Activated CD4-positive, alpha-beta T cell treated with anti-CD3 and anti-CD28 coated beads, Interleukin-2, amount 10 ng/mL, durations not matched to agents 7 days and 5 days (primary cell): ENCODE data around the gene FNDC3A. TPM values are rescaled to one million over a fixed set of nuclear protein-coding genes. Genes with fewer than 3 reads are reported as not detected.
A peak's percentile ranks its signal among the peaks of the same experiment; 100 is the strongest.

Experiments
- CTCF ChIA-PET: fragments of 350-600 bp; sonication (Branson Sonifier 250); formaldehyde crosslinking; loops from one replicate; lab custom pipeline; 2021; ENCODE audit warnings: antibody characterized with exemption; lab: Charles Lee
- POLR2A ChIA-PET: fragments of 350-600 bp; sonication (Branson Sonifier 250); formaldehyde crosslinking; loops from one replicate; lab custom pipeline; 2021; ENCODE audit warnings: antibody characterized with exemption; lab: Charles Lee
- DNase-seq: peaks from one replicate; pipeline ENCODE4 v3.0.0-alpha.2; 2020
- H3K27ac Mint-ChIP-seq: one replicate; pipeline ENCODE4 v1.8.0; 2021; ENCODE audit warnings: mild to moderate bottlenecking, moderate library complexity, mixed read lengths
- H3K27me3 Mint-ChIP-seq: one replicate; pipeline ENCODE4 v1.8.0; 2021; ENCODE audit warnings: mixed read lengths
- H3K36me3 Mint-ChIP-seq: one replicate; pipeline ENCODE4 v1.8.0; 2021; ENCODE audit warnings: low read depth, mixed read lengths
- H3K4me1 Mint-ChIP-seq: one replicate; pipeline ENCODE4 v1.8.0; 2021; ENCODE audit warnings: mixed read lengths
- H3K4me3 Mint-ChIP-seq: one replicate; pipeline ENCODE4 v1.8.0; 2021; ENCODE audit warnings: mild to moderate bottlenecking, moderate library complexity, mixed read lengths
- H3K9me3 Mint-ChIP-seq: one replicate; pipeline ENCODE4 v1.8.0; 2021; ENCODE audit warnings: mixed read lengths
- total RNA-seq, 2 experiments: library from RNA; stranded (reverse); gene quantifications; one replicate each; pipeline ENCODE4 v1.2.3, GENCODE V29; 2021

Gene FNDC3A
- total RNA-seq, 2 experiments from 2014 or later = 24.1 to 28.1 TPM

DNA sequence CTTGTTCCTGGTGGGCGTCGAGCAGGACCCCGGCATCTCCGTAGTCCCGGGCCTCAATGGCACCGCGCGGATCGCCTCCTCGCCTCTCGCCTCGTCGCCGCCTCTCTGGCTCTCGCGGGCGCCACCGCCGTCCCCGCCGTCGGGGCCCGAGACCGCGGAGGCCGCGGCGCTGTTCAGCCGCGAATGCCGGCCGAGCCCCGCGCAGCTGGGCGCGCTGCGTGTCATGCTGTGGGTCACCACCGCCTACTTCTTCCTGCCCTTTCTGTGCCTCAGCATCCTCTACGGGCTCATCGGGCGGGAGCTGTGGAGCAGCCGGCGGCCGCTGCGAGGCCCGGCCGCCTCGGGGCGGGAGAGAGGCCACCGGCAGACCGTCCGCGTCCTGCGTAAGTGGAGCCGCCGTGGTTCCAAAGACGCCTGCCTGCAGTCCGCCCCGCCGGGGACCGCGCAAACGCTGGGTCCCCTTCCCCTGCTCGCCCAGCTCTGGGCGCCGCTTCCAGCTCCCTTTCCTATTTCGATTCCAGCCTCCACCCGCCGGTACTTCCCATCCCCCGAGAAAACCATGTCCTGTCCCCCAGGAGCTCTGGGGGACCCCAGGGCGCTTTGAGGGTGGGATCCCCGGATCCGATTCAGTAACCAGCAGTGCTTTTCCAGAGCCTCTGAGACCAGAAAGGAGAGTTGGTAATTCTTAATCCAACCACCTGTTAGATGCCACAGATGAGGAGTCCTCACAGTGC is 245.3 kb downstream of the FNDC3A start:
- no peaks in the 10 kb centered on the region for H3K36me3 Mint-ChIP-seq
- peaks cover 62% of the 10 kb centered on the region for H3K27me3 Mint-ChIP-seq
- no peak overlapping the region for H3K27ac Mint-ChIP-seq
- ChIA-PET POLR2A (no interaction called here), CTCF (no interaction called here)
- DNase-seq = no peak
- no peaks in the 10 kb centered on the region for H3K9me3 Mint-ChIP-seq
- H3K4me1 Mint-ChIP-seq = peaks cover 12% of the 10 kb centered on the region
- peak overlapping the region; percentile 58 for H3K4me3 Mint-ChIP-seq

DNA sequence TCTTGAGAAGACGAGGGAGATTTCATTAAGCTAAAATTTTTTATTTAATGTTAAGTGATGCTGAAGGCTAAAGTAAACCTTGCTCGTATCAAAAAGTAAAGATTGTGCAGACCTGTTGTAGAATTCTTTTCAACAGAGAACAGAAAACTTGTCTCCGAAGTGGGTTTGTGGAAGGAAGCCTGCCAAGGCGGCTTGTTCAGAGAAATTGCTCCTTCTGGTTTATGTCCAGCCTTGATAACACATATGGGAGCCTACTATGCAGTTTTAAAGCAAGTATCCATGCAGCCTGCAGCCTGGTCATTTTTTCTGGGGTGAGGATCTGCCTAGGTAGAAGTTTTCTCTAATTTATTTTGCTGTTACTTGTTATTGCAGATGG is 245.9 kb downstream of the FNDC3A start:
- no peak overlapping the region for H3K4me3 Mint-ChIP-seq
- peaks cover 7% of the 10 kb centered on the region for H3K4me1 Mint-ChIP-seq
- no peak overlapping the region for H3K27ac Mint-ChIP-seq
- ChIA-PET CTCF (no interaction called here), POLR2A (no interaction called here)
- H3K36me3 Mint-ChIP-seq = no peaks in the 10 kb centered on the region
- peaks cover 62% of the 10 kb centered on the region for H3K27me3 Mint-ChIP-seq
- no peaks in the 10 kb centered on the region for H3K9me3 Mint-ChIP-seq
- no peak for DNase-seq

DNA sequence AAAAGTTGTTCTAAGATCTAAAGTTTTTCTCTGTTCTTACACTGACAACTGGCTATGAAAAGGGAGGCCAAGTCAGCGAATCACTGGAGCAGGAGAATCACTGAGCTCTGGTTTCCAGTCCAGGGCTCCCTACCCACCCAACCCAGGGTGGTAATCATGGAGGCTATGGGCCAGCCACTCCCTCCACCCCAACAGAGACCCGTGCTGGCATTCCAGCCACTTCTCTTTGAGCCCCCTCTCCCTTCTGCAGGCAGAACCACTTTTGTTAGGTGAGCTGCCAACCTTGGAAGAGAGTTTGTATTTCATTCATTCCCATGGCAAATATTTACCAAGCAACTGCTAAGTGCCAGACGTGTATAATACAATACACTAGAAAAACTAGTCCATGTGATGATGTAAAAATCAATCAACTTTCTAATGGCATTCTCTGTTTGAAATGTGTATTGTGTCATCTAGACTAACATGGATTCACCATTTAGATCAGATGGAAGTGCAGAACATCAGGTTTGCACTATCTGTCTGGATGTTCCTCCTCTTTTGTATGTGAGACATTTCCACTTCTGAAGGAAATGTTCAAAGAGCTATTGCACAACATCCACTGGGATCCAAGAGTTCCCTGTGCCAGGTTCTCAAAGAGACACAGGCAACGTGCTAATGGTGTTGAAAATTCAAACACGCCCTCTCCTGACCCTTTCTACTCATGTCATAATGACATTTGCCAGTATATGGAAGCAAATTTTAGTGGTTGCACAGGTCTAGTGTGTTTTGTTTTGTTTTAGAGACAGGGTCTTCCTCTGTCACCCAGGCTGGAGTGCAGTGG is 249.7 kb downstream of the FNDC3A start:
- peaks cover 44% of the 10 kb centered on the region for H3K27me3 Mint-ChIP-seq
- no peaks in the 10 kb centered on the region for H3K9me3 Mint-ChIP-seq
- POLR2A ChIA-PET = no interaction called here
- CTCF ChIA-PET = no interaction called here
- H3K4me1 Mint-ChIP-seq = peaks cover 3% of the 10 kb centered on the region
- H3K36me3 Mint-ChIP-seq = no peaks in the 10 kb centered on the region
- H3K27ac Mint-ChIP-seq = no peak overlapping the region
- H3K4me3 Mint-ChIP-seq = no peak overlapping the region
- DNase-seq = no peak

DNA sequence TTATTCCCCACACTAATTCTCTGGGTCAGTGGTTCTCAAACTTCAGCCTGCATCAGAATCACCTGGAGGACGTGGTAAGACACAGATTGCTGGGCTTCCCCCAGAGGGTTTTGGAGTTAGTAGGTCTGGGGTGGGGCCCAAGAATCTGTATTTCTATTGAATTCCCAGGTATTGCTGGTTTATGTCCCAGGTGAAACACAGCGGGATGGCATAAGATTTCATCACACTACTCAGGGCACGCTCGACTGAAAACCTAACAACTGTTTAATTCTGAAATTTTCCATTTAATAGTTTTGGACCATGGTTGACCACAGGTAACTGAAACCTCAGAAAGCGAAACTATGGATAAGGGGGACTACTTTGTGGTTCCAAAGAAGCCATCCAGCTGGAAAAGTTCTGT is 250.9 kb downstream of the FNDC3A start:
- Mint-ChIP-seq H3K27me3 (peaks cover 36% of the 10 kb centered on the region), H3K4me3 (no peak overlapping the region), H3K36me3 (no peaks in the 10 kb centered on the region), H3K4me1 (no peaks in the 10 kb centered on the region), H3K27ac (no peak overlapping the region), H3K9me3 (no peaks in the 10 kb centered on the region)
- ChIA-PET CTCF (no interaction called here), POLR2A (no interaction called here)
- no peak for DNase-seq

DNA sequence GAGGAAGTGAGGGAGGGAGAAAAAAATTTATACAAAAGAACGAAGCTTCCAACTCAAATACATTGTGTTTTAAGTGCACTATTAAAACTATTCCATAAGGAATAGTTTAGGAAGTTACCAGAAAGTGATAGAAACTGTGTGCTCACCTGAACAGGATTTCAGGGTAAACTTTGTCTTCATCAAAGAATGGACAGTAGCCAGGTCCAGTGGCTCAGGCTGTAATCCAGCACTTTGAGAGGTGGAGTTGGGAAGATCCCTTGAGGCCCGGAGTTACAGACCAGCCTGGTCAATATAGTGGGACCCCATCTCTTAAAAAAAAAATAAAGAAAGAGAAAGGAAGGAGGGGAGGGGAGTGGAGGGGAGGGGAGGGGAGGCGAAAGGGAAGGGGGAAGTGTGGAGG is 259.0 kb downstream of the FNDC3A start:
- CTCF ChIA-PET = no interaction called here
- no peaks in the 10 kb centered on the region for H3K4me1 Mint-ChIP-seq
- H3K9me3 Mint-ChIP-seq = no peaks in the 10 kb centered on the region
- peaks cover 10% of the 10 kb centered on the region for H3K27me3 Mint-ChIP-seq
- no peak overlapping the region for H3K4me3 Mint-ChIP-seq
- no peak for DNase-seq
- no peaks in the 10 kb centered on the region for H3K36me3 Mint-ChIP-seq
- POLR2A ChIA-PET = no interaction called here
- no peak overlapping the region for H3K27ac Mint-ChIP-seq

DNA sequence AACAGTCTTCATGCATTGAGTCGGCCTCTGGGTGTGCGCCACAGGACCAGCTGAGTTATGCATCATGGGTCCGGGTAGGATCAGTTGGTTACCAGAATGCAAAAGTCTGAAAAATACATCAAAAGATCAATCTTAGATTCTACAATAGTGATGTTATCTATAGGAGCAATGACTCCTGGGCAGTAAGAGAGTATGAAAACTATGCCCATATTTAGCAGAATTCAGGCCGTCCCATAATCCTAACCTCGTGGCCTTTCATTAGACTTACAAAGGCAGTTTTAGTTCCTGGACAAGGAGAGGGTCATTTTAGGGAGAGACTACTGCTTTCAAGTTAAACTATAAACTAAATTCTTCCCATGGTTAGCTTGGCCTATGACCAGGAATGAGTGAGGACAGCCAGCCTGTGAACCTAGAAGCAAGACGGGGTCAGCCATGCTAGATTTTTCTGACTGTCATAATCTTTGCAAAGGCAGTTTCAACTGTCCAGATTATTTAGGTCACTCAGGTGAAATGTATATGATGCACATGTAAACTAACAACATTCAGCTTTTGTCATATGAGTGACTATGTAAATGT is 260.2 kb downstream of the FNDC3A start:
- CTCF ChIA-PET = interaction anchor here (0.7 kb wide), 1 partner anchor 402 kb away, joined by 3 read pairs; no protein-coding TSS in a partner anchor
- Mint-ChIP-seq H3K9me3 (no peaks in the 10 kb centered on the region), H3K4me3 (no peak overlapping the region), H3K4me1 (no peaks in the 10 kb centered on the region), H3K36me3 (no peaks in the 10 kb centered on the region), H3K27ac (no peak overlapping the region), H3K27me3 (peaks cover 10% of the 10 kb centered on the region)
- no peak for DNase-seq
- POLR2A ChIA-PET = no interaction called here

DNA sequence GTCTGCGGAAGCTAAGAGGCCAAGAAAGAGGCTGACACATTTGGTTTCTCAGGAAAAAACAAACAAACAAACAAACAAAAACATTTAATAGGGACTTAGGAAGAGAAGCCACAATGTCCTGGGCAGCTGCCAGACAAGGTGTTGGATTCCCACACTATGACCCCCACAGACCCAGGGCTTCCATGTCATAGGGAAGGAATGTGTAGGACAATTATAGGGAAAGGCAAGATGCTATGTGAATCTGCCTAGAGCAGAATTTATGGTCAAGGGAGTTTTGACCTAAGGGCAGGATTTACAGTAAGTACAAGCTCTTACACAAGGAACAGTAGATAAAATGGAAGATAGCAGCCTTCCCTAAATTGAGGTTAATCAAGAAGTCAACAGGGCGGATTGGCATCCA is 262.9 kb downstream of the FNDC3A start:
- Mint-ChIP-seq H3K27ac (peak overlapping the region; percentile 10), H3K4me3 (no peak overlapping the region), H3K4me1 (no peaks in the 10 kb centered on the region), H3K27me3 (peaks cover 13% of the 10 kb centered on the region), H3K9me3 (no peaks in the 10 kb centered on the region), H3K36me3 (no peaks in the 10 kb centered on the region)
- no peak for DNase-seq
- ChIA-PET POLR2A (no interaction called here), CTCF (interaction anchor here (0.8 to 2.6 kb wide), 2 partner anchors 10 to 42 kb away, joined by 4 to 9 read pairs; partner anchors contain the start of gene CDADC1)

DNA sequence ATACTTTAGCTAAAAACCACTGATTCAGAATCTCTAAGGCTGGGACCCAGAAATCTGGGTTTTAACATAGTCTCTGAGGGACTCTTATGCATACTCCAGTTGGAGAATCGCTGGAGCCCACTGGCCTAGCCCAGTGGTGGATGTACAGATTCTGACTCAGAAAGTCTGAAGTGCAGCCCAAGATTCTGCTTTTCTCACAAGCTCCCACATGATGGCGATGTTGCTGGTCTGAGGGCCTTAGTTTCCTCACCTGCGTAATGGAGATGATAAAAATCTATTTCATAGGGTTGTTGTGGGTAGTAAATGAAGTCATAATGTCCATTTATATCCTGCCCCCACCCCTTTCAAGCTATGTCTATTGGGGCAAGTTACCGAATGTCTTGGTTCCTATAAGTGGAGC is 264.3 kb downstream of the FNDC3A start:
- Mint-ChIP-seq H3K27ac (no peak overlapping the region), H3K27me3 (peaks cover 22% of the 10 kb centered on the region), H3K36me3 (no peaks in the 10 kb centered on the region), H3K4me1 (no peaks in the 10 kb centered on the region), H3K4me3 (no peak overlapping the region), H3K9me3 (no peaks in the 10 kb centered on the region)
- peak; percentile 57 for DNase-seq
- ChIA-PET CTCF (interaction anchor here (0.9 to 2.6 kb wide), 9 partner anchors 8 to 366 kb away, joined by 3 to 9 read pairs (median 4); partner anchors contain the start of genes CDADC1 and FNDC3A), POLR2A (no interaction called here)

DNA sequence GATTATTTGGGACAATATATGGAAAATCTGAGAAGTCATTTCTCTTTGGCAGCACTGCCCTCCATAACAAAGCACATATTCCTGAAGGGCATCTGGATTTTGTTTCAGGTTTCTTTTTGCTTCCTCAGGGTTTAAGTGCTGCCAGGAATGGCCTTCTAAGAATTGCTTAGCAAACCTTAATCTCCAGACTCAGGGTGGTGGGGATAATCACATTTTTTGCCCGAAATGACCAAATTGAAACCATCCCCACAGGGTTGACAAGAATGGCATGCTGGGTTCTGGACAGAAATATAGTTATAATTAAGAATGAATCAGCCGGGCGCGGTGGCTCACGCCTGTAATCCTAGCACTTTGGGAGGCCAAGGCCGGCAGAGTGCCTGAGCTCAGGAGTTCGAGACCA is 265.6 kb downstream of the FNDC3A start:
- Mint-ChIP-seq H3K27ac (no peak overlapping the region), H3K27me3 (peaks cover 23% of the 10 kb centered on the region), H3K4me3 (no peak overlapping the region), H3K9me3 (no peaks in the 10 kb centered on the region), H3K36me3 (no peaks in the 10 kb centered on the region), H3K4me1 (no peaks in the 10 kb centered on the region)
- ChIA-PET CTCF (interaction anchor here (2.2 kb wide), 1 partner anchor 40 kb away, joined by 5 read pairs; no protein-coding TSS in a partner anchor), POLR2A (no interaction called here)
- no peak for DNase-seq

DNA sequence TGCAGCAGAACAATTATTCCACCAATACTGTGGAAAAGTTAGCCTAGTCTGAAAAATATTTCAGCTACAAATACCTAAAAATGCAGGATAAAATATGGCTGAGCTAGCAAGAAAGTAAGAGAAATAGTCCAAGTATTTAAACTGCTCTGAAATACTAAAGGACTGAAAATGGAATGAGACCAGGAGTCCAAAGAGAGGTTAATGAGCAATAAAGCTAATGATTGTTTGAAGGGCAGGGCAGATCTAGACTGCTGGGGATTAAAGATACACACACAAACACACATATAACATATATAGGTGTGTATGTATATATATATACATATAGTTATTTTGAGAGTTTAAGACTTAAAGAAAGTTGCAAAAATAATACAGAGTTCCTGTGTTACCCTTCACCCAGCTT is 269.4 kb downstream of the FNDC3A start:
- peaks cover 18% of the 10 kb centered on the region for H3K27me3 Mint-ChIP-seq
- H3K4me3 Mint-ChIP-seq = no peak overlapping the region
- DNase-seq = no peak
- H3K36me3 Mint-ChIP-seq = peaks cover 2% of the 10 kb centered on the region
- no peaks in the 10 kb centered on the region for H3K9me3 Mint-ChIP-seq
- ChIA-PET POLR2A (no interaction called here), CTCF (interaction anchor here (0.7 to 1.1 kb wide), 2 partner anchors 17 to 36 kb away, joined by 3 read pairs; no protein-coding TSS in a partner anchor)
- no peak overlapping the region for H3K27ac Mint-ChIP-seq
- H3K4me1 Mint-ChIP-seq = peaks cover 23% of the 10 kb centered on the region

DNA sequence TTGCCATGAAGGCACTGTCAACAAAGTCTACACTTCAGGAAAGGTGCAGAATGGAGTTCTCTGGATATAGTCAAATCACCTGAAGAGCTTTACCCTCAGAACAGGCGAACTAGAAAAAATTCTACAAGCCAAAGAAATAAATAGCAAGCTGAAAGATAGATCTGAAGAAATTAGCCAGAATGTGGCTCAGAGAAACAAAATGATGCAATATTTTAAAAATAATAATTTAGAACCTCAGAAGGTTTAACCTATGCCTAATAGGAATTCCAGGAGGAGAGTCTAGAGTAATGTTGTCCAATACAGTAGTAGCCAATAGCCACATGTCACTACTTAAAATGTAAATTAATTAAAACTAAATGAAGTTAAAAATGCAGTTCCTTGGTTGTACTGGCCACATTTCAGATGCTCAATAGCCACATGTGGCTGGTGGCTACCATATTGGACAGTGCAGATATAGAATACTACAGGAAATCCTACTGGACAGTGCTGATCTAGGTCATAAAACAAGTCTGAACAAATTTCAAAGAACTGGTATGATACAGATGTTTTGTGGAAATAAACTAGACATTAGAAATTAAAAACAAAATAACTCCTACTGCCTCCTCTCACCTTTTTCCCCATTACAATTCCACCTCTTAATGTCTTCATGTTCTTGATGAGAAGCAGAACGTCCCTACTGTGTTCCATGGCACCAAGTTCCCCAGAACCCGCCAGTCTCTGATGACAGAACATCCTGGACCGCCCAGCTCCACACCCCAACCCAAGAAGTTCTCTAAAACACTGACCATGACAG is 271.3 kb downstream of the FNDC3A start:
- H3K4me1 Mint-ChIP-seq = peaks cover 32% of the 10 kb centered on the region
- CTCF ChIA-PET = interaction anchor here (0.6 to 2.3 kb wide), 7 partner anchors 8 to 250 kb away, joined by 3 to 11 read pairs (median 4); no protein-coding TSS in a partner anchor

More for the DNA sequence above, 271.3 kb downstream of the FNDC3A start:
- Mint-ChIP-seq H3K27ac (peak overlapping the region; percentile 97), H3K36me3 (peaks cover 8% of the 10 kb centered on the region), H3K9me3 (no peaks in the 10 kb centered on the region), H3K4me3 (peak overlapping the region; percentile 91), H3K27me3 (peaks cover 18% of the 10 kb centered on the region)
- POLR2A ChIA-PET = interaction anchor here (0.5 kb wide), 1 partner anchor 219 kb away, joined by 5 read pairs; no protein-coding TSS in a partner anchor
- no peak for DNase-seq
